Activated CD8-positive, alpha-beta memory T cell treated with anti-CD3 and anti-CD28 coated beads for 36 hours (primary cell): ENCODE data around the gene LYPD3. TPM values are rescaled to one million over a fixed set of nuclear protein-coding genes. Genes with fewer than 3 reads are reported as not detected.

Experiments
- CTCF ChIA-PET: fragments of 350-600 bp; sonication (Branson Sonifier 250); formaldehyde crosslinking; loops from one replicate; lab custom pipeline; 2021; ENCODE audit warnings: antibody characterized with exemption; lab: Charles Lee
- POLR2A ChIA-PET: fragments of 350-600 bp; sonication (Branson Sonifier 250); formaldehyde crosslinking; loops from one replicate; lab custom pipeline; 2021; ENCODE audit warnings: antibody characterized with exemption; lab: Charles Lee
- total RNA-seq, 2 experiments: library from RNA; stranded (reverse); gene quantifications; one replicate each; pipeline ENCODE4 v1.2.3, GENCODE V29; 2021

The LYPD3 gene
- total RNA-seq, 2 experiments from 2014 or later: 2.0 to 2.2 TPM

DNA sequence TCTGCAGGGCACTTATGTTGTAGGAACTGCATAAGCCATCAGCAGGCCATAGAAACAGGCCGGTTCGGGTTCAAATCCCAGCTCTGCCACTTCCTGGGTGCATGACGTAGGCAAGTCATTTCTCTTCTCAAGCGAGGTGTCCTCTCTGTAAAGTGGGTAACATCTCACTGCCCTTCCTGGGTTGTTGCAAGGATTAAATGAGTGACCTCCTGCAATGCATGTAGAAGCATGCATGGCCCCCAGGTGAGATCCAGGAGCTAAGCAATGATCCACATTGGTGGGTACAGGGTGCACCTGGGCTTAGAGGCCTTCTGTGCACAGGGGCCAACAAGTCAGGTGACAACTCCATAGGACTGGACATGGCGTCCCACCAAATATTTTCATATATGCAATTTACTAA lies 25.4 kb upstream of the LYPD3 start:
- POLR2A ChIA-PET: no interaction called here

DNA sequence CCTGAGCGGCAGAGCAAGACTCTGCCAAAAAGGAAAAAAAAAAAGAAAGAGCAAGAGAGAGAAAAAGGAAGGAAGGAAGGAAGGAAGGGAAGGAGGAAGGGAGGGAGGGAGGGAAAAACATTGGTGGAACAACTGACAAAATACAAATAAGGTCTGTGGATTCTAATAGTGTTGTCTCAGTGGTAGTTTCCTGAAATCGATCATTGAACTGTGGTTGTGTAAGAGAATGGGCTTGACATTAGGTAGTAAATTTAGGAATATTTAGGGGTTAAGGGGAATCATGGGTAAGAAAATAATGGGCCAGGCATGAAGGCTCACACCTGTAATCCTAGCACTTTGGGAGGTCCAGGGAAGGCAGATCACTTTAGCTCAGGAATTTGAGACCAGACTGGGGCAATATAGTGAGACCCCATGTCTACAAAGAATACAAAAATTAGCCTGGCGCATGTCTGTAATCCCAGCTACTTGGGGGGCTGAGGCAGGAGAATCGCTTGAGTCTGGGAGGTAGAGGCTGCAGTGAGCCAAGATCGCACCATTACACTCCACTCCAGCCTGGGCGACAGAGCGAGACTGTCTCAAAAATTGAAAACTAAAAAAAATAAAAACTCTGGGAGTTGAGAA lies 24.7 kb upstream of the LYPD3 start:
- POLR2A ChIA-PET: no interaction called here

More for the DNA sequence above, 25.4 kb upstream of the LYPD3 start:
- CTCF ChIA-PET: no interaction called here

DNA sequence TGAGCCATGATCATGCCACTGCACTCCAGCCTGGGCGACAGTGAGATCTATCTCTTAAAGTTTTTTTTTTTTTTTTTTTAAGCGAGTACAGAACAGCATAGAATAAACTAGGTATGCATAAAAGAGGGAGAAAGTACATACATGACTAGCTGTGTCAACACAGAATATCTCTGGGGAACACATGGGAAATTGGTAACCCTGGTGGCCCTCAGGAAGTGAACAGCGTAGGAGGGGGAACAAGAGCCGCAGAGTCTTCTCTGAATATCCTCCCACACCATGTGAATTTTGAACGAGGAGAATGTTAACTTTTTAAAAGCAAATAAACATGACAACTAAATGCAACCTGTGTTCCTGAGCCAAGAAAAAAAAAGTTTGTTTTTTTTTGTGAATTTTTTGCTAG lies 23.9 kb upstream of the LYPD3 start:
- CTCF ChIA-PET: no interaction called here
- POLR2A ChIA-PET: no interaction called here

More for the DNA sequence above, 24.7 kb upstream of the LYPD3 start:
- CTCF ChIA-PET: no interaction called here

DNA sequence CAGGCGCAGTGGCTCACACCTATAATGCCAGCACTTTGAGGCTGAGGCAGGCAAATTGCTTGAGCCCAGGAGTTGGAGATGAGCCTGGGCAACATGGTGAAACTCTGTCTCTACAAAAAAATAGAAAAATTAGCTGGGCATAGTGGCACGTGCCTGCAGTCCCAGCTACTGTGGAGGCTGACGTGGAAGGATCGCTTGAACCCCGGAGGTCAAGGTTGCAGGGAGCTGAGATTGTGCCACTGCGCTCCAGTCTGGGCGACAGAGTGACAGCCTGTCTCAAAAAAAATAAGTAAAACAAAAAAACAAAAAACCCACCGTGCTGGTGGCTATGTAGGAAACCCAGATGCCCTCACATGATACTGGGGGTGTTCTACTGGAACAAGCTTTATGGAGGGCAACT lies 22.8 kb upstream of the LYPD3 start:
- ChIA-PET CTCF (no interaction called here), POLR2A (no interaction called here)

DNA sequence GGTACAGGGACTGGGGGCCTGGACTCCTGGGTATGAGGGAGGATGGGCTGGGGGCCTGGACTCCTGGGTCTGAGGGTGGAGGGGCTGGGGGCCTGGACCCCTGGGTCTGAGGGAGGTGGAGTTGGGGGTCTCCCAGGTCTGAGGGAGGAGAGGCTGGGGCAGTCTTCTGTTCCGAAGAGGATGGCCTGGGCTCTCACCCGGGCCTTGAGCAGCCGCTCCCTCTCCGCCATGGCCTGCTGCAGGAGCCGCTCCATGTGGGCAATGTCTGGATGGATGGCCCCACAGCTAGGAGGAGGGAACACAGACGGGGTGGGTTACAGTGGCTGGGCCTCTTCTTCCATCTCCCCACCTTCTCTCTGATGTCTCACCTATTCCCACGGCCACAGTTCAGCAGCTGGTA lies 21.0 kb upstream of the LYPD3 start:
- CTCF ChIA-PET: no interaction called here
- POLR2A ChIA-PET: no interaction called here

DNA sequence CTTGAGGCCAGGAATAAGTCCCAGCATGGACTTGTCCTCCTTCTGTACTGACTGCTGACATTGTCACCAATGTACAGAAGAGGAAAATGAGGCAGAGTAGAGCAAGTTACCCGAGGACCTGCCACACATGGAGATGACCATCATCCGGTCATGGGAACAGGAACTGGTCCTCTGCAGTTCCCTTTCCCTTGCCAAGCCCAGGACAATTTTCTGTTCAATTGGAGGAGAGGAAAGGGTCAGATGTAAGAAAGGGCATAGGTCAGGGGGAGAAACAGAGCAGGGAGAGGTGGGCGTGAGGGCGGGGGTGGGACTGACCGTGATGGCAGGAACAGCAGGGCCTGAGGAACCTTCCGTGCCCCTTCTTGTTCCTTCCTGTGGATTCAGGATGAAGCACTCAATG lies 20.5 kb upstream of the LYPD3 start:
- ChIA-PET CTCF (no interaction called here), POLR2A (no interaction called here)

DNA sequence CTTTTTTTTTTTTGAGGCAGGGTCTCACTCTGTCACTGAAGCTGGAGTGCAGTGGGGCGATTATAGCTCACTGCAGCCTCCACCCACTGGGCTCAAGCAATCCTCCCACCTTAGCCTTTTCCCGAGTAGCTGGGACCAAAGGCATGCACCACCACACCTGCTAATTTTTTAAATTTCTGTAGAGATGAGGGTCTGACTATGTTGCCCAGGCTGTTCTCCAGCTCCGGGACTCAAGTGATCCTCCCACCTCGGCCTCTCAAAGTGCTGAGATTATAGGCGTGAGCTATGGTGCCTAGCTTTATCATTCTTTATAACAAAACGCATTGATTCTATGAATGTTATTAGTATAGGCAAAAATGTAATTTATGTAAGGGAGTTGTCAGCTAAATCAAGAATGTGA lies 17.9 kb upstream of the LYPD3 start:
- CTCF ChIA-PET: interaction anchor here (0.9 to 1.0 kb wide), 2 partner anchors 36 to 51 kb away, joined by 3 read pairs; no protein-coding TSS in a partner anchor
- POLR2A ChIA-PET: no interaction called here

DNA sequence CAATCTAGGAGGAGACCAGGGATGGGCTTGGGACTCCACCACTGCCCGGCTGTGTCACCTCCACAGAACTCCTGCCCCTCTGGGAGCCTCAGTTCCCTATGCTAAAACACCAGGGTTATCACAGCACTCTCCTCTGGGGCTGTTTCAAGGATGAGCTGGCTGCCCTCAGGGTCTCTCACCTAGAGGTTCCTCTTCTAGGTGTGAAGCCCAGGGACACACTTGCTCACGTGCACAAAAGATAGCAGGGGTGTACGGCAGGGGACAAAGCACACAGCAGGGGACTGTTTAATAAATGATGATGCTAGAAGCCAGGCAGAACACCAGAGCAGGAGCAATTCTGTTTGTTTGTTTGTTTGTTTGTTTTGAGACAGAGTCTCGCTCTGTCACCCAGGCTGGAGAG lies 16.8 kb upstream of the LYPD3 start:
- CTCF ChIA-PET: interaction anchor here (0.9 kb wide), 1 partner anchor 152 kb away, joined by 3 read pairs; no protein-coding TSS in a partner anchor
- POLR2A ChIA-PET: interaction anchor here (0.6 kb wide), 1 partner anchor 51 kb away, joined by 6 read pairs; the partner anchor contains the start of gene ZNF575

DNA sequence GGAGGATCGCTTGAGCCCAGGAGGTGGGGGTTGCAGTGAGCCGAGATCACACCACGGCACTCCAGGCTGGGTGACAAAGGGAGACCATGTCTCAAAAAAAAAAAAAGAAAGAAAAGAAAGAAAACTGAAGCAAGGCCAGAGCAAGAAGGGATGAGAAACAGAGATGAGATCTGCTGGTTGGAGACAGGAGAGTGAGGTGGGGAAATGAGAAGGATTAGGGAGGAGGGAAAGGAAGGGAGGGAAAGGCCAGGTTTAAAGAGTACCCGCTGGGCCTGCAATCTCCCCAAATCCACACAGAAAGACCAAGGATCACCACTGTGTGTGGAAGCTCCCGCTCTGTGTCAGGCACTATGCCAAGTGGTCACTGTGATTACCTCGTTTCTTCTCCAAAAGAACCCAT lies 16.3 kb upstream of the LYPD3 start:
- POLR2A ChIA-PET: interaction anchor here (0.6 kb wide), 1 partner anchor 51 kb away, joined by 6 read pairs; the partner anchor contains the start of gene ZNF575
- CTCF ChIA-PET: no interaction called here

DNA sequence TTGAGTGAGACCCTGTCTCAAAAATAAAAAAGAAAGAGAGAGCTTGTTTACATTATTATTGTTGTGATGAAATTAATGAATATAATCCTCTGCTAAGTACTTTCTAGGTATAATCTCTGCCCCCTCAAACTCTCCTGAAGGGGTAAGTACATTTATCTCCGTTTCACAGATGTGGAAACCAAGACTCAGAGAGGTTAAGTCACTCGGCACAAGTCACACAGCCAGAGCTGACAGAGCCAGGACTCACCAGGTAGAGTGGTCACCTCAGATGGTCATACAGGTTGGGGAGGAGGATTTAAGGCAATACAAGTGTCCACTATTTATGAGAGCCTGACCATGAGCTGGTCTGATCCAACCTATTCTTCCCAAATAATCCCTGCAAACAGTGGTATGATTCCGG lies 15.2 kb upstream of the LYPD3 start:
- ChIA-PET POLR2A (interaction anchor here (0.6 kb wide), 1 partner anchor 163 kb away, joined by 3 read pairs; no protein-coding TSS in a partner anchor), CTCF (interaction anchor here (0.7 to 1.1 kb wide), 4 partner anchors 13 to 48 kb away, joined by 3 to 4 read pairs (median 3); no protein-coding TSS in a partner anchor)

DNA sequence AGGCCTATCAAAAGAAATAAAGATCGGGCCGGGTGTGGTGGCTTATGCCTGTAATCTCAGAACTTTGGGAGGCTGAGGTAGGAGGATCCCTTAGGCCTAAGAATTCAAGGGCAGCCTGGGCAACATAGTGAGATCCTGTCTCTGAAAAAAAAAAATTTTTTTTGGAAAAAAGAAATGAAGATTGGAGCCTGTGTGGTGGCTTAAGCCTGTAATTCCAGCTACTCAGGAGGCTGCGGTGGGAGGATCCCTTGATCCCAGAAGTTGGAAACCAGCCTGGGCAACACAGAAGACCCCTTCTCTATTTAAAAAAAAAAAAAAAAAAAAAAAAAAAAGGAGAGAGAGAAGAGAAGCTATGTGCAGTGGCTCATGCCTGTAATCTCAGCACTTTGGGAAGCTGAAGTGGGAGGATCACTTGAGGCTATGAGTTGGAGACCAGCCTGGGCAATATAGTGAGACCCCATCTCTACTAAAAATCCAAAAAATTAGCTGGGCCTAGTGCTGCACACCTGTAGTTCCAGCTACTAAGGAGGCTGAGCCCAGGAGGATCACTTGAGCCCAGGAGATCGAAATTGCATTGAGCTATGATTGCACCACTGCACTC lies 14.7 kb upstream of the LYPD3 start:
- ChIA-PET CTCF (interaction anchor here (0.7 to 1.1 kb wide), 3 partner anchors 13 to 48 kb away, joined by 3 to 4 read pairs (median 3); no protein-coding TSS in a partner anchor), POLR2A (interaction anchor here (0.6 to 1.0 kb wide), 2 partner anchors 17 to 163 kb away, joined by 3 to 6 read pairs; no protein-coding TSS in a partner anchor)

DNA sequence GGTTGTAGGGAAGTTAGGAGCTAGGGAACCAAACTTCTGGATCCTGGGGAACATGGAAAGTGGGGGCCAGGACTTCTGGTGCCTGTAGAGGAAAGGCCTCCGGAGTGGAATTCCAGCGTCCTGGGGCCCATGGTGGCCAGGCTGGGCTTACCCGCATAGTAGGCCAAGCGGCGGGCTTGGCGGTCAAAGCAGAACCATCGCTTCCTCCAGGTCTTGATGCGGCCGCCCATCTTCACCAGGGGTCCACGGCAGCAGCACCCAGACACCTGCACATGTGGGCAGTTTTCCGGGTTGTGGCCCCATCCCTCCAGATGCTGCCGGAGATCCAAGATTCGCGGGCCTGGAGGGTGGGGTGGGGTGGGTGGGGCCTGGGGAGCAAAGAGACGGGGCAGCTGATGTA lies 13.8 kb upstream of the LYPD3 start:
- ChIA-PET POLR2A (interaction anchor here (1.0 kb wide), 1 partner anchor 16 kb away, joined by 6 read pairs; no protein-coding TSS in a partner anchor), CTCF (no interaction called here)

DNA sequence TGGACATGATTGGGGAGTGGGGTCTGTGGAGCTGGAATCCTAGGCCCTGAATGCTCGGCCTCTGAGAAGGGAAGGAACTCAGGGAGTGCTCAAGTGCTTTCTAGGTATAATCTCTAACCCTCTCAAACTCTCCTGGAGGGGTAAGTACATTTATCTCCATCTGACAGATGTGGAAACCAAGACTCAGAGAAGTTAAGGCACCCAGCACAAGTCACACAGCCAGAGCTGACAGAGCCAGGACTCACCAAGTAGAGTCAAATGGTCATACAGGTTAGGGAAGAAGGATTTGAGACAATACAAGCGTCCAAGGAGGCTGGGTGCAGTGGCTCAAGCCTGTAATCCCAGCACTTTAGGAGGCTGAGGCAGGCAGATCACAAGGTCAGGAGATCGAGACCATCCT lies 12.9 kb upstream of the LYPD3 start:
- ChIA-PET POLR2A (no interaction called here), CTCF (interaction anchor here (0.8 kb wide), 1 partner anchor 307 kb away, joined by 3 read pairs; no protein-coding TSS in a partner anchor)

DNA sequence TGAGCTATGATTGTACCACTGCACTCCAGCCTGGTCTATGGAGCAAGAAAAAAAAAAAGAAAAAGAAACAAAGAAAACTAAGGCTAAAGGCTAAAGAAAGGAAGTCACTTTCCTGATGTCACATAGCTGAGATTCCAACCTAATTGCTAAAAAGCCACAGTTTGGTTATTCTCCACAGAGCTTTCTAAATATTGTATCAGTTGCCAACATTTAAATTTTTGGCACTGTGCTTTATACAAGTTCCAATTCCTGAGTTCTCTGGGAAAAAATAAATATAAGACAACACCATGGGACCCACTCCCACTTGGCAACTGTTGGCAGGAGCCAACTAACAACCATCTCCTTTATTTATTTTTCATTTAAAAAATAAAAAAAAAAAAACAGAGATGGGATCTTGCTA lies 11.2 kb upstream of the LYPD3 start:
- POLR2A ChIA-PET: interaction anchor here (0.6 kb wide), 1 partner anchor 27 kb away, joined by 3 read pairs; no protein-coding TSS in a partner anchor

DNA sequence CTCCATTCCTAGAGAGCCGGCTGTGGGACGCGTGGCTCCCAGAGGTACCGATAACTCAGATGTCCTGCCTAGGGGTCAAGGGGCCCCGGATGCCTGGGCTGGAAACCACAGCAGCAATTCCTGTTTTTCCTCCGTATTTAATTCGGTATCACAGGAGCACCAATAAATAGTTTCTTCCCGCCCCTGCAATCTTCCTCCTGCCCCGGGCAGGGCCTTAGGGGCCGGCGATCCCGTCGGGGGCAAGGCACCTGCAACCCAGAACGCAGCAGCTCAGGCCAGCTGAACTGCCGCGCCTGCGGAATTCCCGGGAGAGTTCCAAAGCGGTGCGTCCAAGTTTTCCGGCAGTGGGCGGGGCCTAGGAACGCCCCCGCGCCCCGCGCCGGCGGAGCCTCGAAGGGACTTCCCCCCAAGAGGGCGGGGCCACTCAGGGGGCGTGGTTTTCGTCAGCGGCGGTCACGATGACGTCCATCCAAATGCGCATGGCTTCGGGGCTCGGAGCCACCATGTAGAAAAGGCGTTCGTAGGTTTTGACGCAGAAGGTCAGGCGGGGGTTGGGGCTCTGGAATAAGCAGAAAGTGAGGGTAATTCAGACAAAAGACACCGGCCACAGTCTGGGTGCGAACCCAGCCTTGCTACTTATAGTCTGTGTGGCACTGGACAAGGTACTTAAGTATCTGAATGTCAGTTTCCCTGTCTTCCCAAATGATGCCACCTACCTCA lies 9.7 kb upstream of the LYPD3 start:
- ChIA-PET CTCF (no interaction called here), POLR2A (no interaction called here)

More for the DNA sequence above, 11.2 kb upstream of the LYPD3 start:
- CTCF ChIA-PET: no interaction called here

DNA sequence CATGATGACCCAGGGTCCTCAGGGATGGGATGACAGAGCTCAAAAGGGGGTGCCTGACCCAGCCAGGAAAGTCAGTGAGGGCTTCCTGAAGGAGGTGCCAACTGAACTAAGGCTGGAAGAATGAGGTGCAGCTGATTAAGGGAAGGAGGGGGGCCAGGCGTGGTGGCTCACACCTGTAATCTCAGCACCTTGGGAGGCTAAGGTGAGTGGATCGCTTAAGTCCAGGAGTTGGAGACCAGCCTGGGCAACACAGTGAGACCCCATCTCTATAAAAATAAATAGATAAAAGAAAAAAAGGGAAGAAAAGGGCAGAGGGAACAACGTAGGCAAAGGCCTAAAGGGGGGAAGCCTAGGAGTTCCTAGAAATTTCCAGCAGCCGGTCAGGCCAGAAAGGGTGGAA lies 9.1 kb upstream of the LYPD3 start:
- CTCF ChIA-PET: interaction anchor here (1.3 kb wide), 1 partner anchor 45 kb away, joined by 3 read pairs; no protein-coding TSS in a partner anchor
- POLR2A ChIA-PET: interaction anchor here (1.0 kb wide), 1 partner anchor 11 kb away, joined by 3 read pairs; no protein-coding TSS in a partner anchor

DNA sequence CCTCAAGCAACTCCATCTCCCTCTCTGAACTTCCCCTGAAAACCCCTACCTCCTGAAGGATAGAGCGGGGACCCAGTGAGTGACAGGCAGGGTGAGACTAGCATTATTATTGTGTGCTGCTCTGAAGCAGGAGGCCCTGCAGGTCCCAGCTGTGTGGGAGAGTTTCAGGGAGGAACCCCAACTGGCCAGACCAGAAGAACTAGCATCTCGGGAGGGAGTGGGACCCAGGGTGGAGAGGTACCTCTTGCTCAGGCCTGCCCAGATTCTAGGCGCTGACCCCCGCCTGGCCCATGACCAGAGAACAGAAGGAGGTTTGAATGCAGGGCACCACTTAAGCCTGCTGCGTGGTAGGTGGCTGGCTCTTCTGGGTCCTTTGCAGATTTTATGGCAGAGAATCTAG lies 5.7 kb upstream of the LYPD3 start:
- POLR2A ChIA-PET: no interaction called here
- CTCF ChIA-PET: interaction anchor here (0.6 kb wide), 1 partner anchor 254 kb away, joined by 3 read pairs; no protein-coding TSS in a partner anchor

DNA sequence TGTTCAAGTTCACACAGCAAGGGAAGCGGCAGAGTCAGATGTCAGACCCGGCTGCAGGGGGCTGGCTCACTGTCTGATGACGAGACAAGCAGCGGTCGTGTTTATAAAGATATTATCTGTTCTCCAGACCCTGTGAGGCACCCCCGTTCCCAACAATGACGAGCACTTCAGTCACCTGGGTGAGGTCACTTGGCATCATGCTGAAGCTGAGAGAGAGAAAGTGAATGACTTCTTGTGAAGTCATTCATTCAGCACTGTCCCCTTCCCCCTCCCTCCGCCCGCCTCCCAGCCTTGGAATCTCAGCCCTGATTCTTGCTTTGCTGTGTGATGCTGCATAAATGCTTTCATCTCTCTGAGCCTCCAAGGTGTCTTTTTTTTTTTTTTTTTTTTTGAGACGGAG lies 4.9 kb upstream of the LYPD3 start:
- ChIA-PET POLR2A (no interaction called here), CTCF (interaction anchor here (1.3 kb wide), 1 partner anchor 34 kb away, joined by 3 read pairs; the partner anchor contains the start of gene PHLDB3)

DNA sequence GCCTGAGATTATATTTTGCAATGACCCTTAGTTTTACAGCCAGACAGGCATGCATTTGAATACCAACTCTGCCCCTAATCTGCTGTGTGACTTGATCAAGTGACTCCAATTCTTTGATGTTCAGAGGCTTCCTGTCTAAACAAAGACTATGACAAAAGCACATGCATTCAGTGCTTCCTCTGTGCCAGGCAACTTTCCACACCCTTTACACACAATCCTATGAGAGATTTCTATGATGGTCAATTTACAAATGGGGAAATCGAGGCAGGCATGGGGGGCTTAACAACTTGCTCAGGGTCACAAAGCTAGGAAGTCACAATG lies 3.7 kb upstream of the LYPD3 start:
- ChIA-PET POLR2A (no interaction called here), CTCF (interaction anchor here (1.3 kb wide), 1 partner anchor 35 kb away, joined by 3 read pairs; the partner anchor contains the start of gene PHLDB3)
